Stimulated activated CD8-positive, alpha-beta memory T cell treated with anti-CD3 and anti-CD28 coated beads, Interleukin-7, amount 100 ng/mL, for 1 hour (primary cell): Measurements from ENCODE around the gene SNX21.
"Not testable (repeated sequence)": the region's sequence is repeated elsewhere in the genome, so short reads cannot be mapped to it uniquely, and the experiment has no call there.

ENCODE experiments used
- DNase-seq, 2 donors: peaks; one replicate each; pipeline ENCODE4 v3.0.0-alpha.2; 2020; ENCODE audit warnings: low read depth in 2 of 2

SNX21 gene

DNA sequence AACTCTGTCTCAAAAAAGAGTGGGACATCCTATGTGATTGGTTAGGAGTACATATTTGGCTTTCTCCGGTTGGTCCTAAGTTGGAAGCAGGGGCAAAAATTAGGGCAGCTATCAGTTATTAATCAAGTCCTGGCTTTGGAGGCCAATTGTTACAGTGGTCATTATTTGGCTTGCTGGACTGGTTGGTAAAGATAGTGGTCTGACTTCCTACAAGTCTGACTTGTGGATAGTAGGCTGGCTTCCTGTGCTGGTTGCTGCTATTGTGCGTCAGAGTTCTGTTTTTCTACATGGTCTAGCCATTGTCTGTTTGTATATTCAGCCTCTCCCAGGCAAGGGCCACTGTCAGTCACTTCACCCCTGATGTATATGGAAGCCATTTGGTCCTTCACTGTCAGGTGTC is 16.6 kb downstream of the SNX21 start:
- no peak for DNase-seq

DNA sequence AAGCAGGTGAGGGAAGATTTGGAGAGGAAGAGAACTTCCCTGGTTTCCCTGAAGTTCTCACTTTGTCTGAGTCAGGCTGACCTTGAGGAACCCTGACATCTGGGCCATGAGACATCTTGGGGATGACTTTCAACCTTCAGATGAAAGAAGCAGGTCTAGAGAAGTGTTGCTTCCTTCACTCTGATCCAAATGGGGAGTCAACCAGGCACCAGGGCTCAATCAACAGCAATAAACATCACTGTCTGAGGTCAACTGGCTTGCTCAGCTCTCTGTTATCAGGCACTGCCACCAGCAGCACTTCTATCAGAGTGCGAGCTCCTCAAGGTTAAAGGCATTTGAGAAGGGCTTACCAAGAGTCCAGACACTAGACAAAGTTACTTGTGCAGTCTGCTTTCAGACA is 17.3 kb downstream of the SNX21 start:
- no peak for DNase-seq

DNA sequence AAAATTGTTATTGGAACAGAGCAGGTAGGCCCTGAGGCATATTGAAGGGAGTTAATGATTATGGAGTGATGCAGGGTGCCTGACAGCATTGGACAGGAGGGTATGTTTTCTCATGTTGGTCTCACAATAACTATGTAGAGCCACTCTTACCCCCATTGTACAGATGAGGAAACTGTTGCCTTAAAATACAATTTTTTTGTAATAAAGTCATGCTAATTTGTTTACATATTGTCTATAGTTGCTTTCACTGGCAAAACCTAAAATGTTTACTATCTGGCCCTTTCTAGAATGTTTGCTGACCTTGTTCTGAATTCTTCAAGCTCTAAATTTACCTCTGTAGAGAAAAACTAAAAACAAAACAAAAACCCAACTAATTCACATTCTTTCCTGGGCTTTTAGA is 17.9 kb downstream of the SNX21 start:
- no peak for DNase-seq

DNA sequence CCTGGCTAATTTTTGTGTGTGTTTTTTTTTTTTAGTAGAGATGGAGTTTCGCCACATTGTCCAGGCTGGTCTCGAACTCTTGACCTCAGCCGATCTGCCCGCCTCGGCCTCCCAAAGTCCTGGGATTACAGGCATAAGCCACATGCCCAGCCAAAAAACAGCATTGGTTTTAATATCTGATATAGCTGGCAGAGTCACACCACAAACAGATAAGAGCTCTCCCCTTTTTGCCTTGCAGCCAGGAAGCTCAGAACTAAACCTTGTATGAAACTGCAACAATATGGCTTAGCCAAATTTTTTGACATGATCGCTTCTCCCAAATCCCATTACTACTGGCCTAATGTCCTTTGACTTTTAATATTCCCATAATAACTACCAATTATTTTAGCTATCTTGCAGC is 18.7 kb downstream of the SNX21 start:
- DNase-seq = no peak

DNA sequence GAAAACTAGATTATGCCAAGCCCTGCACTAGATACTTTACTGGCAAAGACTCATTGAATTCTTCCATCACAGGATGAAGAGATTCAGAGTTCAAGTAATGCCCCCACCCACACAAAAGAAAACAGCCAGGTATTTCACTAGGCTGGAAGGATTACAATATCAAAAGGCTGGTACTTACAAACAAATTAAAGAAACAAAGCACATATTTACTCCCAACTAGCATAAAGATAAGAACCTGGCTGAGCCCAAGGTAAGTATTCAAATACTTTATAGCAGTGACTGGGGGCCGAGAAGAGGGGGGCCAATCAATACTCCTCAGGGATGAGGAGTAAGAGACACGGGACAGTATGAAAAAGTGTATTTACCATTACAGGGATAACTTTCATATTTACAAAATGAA is 19.9 kb downstream of the SNX21 start:
- DNase-seq = no peak

DNA sequence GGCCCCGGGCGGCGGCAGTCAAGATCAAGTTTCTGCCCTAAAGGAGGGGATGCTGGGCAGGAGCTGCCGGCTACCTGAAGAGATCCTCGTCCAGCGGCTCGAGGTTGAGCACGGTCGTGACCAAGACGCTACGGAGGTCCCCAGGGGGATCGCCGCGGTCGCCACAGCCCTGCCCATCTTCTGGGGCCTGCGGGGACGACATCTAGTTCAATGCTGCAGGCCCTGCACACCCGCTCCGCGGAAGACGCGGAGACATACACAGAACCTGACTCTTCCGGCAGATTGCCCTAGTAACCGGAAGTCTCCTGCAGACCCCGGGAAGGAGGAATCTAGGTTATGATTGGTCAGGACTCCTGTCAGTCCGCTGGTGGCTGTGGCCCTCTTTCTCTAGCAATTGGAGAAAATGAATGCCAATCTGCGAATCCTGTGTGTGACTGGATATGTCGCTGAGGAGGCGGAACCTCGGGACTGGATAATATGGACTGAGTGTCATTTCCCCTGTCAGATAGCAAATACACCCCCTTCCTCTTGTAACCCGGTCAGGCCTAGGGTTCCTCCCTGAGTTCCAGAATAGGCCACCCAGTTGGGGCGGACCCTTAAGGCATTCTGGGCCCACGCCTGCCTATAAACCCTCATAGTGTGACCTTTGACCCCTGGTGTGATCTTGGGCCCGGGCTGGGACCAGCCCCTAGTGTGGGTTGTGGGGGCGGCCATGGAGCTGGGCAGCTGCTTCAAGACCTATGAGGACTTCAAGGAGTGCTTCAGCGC is 23.7 kb downstream of the SNX21 start, which contains the start of the genes ACOT8 and ZSWIM3:
Gene ACOT8, minus strand, starts transcription at position 279 of the 768 bp plus-strand sequence. Its CDS starts 77 bp downstream, at position 202.
Gene ZSWIM3, plus strand, starts transcription at position 501 of the 768 bp plus-strand sequence. Its CDS starts 212 bp downstream, at position 713.
- DNase-seq = peak; percentile 74 to 79

DNA sequence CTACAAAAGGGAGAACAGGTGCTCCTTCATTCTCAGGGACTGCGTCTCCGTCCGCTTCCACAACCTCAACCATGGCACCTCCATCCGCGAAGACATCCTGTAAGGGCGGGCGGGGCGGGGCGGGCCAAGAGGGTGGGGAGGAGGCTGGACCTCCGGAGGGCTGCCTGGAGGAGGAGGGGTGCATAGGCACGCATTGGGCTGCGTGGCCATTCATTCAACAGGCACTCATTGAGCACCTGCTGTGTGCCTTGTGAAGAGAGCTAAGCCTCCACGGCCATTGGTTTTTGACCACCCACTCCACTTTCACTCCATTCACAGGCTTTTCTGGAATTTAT is 24.2 kb downstream of the SNX21 start:
- no peak for DNase-seq

DNA sequence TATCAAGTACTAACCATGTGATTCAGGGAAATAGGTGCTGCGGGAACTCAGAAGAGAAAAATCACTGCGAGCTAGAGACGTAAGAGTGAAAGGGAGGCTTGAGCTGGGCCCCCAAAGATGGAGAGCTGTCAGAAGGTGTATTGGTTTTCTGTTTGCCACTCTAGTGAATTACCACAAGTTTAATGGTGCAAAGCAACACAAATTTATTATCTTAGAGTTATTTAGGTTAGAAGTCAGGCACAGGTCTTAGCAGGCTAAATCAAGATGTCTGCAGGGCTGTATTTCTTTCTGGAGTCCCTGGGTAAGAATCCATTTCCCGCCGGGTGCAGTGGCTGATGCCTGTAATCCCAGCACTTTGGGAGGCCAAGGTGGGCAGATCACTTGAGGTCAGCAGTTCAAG is 26.3 kb downstream of the SNX21 start:
- DNase-seq = no peak

DNA sequence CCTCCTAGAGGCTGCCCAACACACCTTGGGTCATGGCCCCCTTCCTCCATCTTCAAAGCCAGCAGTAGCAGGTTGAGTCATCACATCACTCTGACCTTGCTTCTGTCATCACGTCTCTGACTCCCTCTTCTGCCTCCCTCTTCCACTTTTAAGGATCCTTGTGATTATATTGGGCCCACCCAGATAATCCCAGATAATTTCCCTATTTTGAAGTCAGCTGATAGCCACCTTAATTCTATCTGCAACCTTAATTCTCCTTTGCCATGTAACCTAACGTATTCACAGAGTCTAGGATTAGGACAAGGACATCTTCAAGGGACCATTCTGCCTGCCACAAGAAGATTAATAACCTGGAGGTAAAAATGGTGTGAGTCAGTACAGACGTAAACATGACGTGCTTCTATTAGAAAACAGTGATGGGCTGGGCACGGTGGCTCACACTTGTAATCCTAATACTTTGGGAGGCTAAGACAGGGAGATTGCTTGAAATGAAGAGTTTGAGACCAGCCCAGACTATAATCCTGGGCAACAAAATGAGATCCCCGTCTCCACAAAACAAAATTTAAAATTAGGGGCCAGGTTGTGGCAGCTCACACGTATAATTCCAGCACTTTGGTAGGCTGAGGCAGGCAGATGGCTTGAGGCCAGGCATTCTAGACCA is 27.1 kb downstream of the SNX21 start:
- DNase-seq = no peak

DNA sequence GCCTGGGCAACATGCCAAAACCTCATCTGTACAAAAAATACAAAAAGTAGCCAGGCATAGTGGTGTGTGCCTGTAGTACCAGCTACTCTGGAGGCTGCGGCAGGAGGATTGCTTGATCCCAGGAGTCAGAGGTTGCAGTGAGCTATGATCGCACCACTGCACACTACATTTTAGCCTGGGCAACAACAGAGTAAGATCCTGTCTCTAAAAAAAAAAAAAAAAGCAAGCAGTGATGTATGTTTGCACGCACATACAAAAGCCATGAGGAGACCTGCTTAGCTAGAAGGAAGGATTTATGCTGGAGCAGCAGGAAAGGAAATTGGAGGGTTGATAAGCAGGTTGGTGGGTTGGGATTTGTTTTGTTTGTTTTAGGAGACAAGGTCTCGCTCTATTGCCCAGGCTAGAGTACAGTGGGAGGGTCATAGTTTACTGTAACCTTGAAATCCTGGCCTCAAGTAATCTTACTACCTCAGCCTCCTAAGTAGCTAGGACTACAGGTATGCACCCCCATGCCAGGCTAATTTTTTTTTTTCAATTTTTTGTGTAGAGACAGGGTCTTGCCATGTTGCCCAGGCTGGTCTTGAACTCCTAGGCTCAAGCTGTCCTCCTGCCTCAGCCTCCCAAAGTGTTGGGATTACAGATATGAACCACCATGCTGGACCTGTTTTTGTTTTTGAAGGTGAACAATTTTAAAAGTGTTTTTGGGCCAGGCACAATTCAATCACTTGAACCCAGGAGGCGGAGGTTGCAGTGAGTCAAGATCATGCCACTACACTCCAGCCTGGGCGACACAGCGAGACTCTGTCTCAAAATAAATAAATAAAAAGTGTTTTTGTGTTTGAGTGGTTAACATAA is 27.8 kb downstream of the SNX21 start:
- no peak for DNase-seq

DNA sequence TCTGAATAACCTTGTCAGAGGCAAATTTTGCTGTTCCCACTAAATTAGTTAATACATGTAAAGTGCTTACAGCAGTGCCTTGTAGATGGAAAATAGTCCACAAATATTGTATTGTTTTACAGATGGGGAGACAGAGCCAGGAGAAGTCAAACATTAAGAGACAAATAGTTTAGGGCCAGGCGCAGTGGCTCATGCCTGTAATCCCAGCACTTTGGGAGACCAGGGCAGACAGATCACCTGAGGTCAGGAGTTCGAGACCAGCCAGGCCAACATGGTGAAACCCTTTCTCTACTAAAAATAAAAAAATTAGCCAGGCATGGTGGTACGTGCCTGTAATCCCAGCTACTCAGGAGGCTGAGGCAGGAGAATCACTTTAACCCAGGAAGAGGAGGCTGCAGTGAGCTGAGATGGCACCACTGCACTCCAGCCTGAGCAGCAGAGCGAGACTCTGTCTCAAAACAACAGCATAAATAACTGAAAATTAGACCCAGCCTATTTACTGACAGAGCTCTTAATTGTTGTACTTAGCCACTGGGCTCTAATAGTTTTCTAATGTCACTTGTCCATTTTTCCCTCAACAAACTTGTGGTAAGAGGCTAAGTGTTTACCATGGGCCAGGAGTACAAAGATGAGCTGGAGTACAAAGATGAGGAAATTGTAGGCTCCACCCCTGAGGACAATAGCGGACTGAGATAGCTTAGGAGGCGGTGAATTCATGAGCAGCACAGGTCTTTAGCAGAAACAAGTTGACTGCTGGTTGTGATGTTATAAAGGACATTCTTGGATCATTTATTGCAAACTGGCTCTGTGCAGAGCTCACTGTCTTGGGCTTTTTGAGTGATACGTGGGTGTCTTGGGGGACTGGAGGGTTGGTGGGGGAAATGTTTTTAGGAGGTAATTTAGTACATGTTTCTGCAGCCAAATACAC is 30.2 kb downstream of the SNX21 start:
- DNase-seq = no peak

DNA sequence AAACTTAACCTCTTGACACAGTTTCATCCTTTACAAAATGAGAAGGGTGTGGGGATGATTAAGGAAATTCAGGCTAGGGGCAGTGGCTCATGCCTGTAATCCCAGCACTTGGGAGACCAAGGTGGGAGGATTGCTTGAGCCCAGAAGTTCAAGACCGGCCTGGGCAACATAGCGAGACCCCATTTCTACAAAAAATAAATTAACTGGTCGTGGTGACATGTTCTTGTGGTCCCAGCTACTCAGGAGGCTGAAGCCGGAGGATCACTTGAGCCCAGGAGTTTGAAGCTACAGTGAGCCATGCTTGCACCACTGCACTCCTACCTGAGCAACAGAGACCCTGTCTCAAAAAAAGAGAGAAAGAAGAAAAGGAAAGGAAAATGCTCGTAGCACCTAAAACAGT is 32.9 kb downstream of the SNX21 start:
- no peak for DNase-seq

DNA sequence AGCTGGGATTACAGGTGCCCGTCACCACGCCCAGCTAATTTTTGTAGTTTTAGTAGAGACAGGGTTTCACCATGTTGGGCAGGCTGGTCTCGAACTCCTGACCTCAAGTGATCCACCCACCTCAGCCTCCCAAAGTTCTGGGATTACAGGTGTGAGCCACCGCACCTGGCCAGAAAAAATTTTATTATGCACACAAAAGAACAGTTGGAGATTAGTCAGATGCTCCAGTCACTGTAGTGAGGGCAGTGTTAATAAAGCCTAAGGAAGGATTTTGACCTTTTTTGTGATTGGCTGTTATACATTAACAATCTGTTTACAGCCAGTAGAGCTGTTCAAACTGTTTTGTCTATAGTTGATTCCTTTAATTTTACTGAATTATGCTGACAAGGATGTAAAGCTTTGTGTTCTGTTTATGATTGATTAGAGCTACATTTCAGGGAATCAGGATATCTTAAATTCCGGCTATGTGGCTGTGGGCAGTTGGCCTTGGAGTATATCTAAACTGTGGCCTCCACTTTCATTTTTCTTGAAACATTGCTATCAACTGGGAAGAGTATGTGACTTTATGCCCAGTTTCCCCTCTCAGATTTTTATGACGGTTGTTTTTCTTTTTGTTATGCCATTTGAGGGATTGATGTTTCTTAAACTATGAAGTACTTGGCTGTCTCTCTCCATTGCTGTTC is 33.7 kb downstream of the SNX21 start:
- DNase-seq = no peak

DNA sequence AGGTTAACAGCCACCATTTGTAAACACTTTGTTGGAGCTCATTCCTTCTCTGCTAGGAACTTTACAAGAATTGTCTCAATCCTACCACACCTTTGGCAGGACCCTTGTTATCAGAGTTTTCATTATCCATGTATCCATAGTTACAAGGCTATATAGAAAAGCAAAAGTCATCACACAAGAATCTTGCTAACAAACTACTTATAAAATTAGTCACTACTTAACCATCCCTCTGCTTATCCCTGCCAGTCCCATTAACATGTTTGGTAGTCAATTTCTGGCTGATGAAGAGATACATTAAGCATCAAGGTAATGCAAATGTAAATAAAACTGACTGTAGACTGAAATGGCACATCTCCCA is 34.2 kb downstream of the SNX21 start:
- DNase-seq = no peak

DNA sequence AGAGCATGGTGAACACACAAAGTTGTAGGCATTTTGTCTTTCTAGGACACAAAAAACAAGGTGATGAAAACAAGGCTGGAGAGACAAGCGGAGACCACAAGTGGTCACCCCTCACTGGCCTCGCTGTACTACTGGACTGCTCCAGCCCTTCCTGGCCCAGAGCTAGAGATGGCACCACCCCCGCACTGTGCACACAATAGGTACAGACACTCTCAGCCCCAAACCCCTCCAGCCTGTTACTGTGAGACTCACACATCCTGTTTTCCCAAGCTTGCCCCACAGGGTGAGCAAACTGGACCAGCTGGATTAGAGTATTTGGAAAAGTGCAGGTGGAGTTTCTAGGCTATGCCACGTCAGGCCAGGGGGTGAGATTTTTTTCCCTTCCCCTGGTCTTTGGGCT is 39.0 kb downstream of the SNX21 start:
- DNase-seq = no peak

DNA sequence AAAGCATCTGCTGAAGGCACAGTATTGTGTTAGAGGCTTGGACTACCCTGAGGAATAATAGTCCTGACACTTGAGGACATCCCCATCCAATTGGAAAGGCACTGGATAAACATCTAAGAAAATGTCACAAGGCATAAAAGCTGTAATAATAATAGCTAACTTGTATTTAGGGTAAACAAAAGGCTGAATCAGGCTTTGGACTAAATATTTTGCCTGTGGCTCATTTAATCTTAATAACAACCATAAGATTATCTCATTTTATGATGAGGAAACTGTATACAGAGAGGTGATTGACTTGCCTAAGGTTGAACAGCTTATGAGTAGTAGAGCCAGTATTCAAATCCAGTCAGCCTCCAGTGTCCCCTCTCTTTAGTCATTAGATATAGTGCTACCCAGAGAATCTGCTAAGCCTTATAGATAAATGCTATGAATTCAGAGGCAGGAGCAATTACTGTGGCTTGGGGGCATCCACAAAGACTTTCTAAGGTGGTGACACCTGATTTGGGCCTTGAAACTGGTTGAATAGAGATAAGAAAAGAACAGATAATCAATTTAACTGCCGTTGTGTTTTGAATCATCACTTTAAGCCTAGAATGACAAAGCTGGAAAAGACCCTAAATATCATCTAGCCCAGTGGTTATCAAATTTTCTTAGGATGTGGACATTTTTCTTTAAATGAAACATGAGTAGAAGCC is 40.0 kb downstream of the SNX21 start:
- no peak for DNase-seq

DNA sequence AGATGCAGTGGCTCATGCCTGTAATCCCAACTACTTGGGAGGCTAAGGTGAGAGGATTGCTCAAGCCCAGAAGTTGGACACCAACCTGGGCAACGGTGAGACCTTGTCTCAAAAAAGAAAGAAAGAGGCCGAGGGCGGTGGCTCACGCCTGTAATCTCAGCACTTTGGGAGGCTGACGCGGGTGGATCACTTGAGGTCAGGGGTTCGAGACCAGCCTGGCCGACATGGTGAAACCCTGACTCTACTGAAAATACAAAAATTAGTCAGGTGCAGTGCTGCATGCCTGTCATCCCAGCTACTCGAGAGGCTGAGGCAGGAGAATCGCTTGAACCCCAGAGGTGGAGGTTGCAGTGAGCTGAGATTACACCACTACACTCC is 40.5 kb downstream of the SNX21 start:
- DNase-seq = not testable (repeated sequence)

DNA sequence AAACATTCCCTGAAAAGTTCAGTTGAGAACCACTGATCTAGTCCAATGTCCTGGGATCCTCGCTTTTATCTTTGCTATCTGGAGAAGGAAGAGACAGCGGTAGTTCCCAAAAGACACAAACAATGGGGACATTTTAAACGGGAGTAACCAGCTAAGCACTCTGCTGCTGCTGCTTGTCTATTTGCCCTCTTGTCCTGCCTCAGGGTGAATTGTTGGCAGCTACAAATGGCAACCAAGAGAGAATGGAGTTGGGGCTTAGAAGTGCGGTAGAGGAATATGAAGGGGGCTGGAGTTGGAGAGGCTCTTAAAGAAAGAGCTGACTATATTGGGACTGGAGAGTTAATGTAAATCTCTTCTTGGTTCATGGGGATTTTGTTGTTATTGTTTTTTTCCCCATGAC is 41.0 kb downstream of the SNX21 start:
- no peak for DNase-seq

DNA sequence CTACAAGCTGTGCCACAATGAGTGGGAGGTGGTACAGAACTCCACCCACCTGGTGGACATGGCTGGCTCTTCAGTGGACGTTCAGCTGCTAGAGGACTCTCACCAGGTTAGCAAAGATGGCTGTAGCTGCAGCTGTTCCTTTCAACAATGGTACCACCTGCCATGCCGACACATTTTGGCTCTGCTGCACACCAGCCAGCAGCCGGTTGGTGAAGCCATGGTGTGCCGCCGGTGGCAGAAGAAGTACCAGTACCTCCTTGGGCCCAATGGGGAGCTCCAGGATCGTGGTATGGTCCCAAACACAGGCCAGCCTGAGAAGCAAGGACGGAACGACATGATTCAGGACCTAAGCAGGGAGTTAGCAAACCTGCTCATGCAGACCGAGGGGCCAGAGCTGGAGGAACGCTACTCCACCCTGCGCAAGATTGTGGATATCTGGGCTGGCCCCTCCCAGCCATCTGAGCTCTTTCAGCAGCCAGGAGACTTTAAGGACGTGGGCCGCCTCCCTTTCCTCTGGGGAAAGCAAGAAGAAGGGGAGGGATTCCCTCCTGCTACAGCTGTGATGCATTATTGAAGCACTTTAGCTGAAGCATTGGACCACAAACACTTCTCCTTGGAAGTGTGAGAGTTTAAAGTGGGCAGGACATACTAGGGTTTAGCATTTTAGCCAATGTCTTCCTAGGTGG is 44.6 kb downstream of the SNX21 start:
- DNase-seq = no peak
